HG03097 (cell line): Measurements from ENCODE around the gene DCTN2.

Experiments
- ATAC-seq: cut with Tn5 transposase; IDR thresholded peaks from one replicate; pipeline ENCODE4 v1.9.1; 2021; ENCODE audit not compliant: unreplicated experiment, low FRiP score

The DCTN2 gene

GRCh38 chr12:57529831-57530230 is 17.2 kb downstream of the DCTN2 start:
- no peak for ATAC-seq

- ATAC-seq = no peak
Measured at GRCh38 chr12:57528831-57529555, 18.0 kb downstream of the DCTN2 start.

GRCh38 chr12:57528176-57528575 is 18.8 kb downstream of the DCTN2 start:
- no peak for ATAC-seq

GRCh38 chr12:57527184-57527583 is 19.8 kb downstream of the DCTN2 start:
- ATAC-seq = no peak

- ATAC-seq = no peak
Measured at GRCh38 chr12:57526477-57527126, 20.4 kb downstream of the DCTN2 start.

GRCh38 chr12:57525615-57526383 is 21.2 kb downstream of the DCTN2 start:
- ATAC-seq = no peak

- no peak for ATAC-seq
Measured at GRCh38 chr12:57524814-57525614, 22.0 kb downstream of the DCTN2 start.

- no peak for ATAC-seq
Measured at GRCh38 chr12:57523706-57524614, 23.0 kb downstream of the DCTN2 start.

GRCh38 chr12:57522887-57523705 is 23.9 kb downstream of the DCTN2 start:
- no peak for ATAC-seq

GRCh38 chr12:57522011-57522886 is 24.7 kb downstream of the DCTN2 start, which contains the start of gene MBD6:
MBD6 (plus strand) TSS chr12:57522824; CDS start chr12:57524304, 1,480 bp downstream.
- peak; percentile 45 for ATAC-seq

- no peak for ATAC-seq
Measured at GRCh38 chr12:57521525-57522010, 25.4 kb downstream of the DCTN2 start.

GRCh38 chr12:57520053-57520818 is 26.8 kb downstream of the DCTN2 start, which contains the start of gene DDIT3:
DDIT3 (minus strand) TSS chr12:57520514; CDS start chr12:57517406, 3,108 bp downstream.
- ATAC-seq = peak; percentile 55

GRCh38 chr12:57519796-57520052 is 27.3 kb downstream of the DCTN2 start:
- ATAC-seq = no peak

- no peak for ATAC-seq
Measured at GRCh38 chr12:57518920-57519795, 27.8 kb downstream of the DCTN2 start.

GRCh38 chr12:57518176-57518919 is 28.6 kb downstream of the DCTN2 start:
- no peak for ATAC-seq
